Measurements from ENCODE around the gene AOAH. TPM values are rescaled to one million over a fixed set of nuclear protein-coding genes. Genes with fewer than 3 reads are reported as not detected.
"Not testable (repeated sequence)": the region's sequence is repeated elsewhere in the genome, so short reads cannot be mapped to it uniquely, and the experiment has no call there.

The AOAH gene
- total and polyA plus RNA-seq, 11 donors: 0.65 to 42.0 (median 1.8) TPM

- Histone ChIP-seq H3K27me3 (no peaks in the 10 kb centered on the region), H3K4me3 (no peak overlapping the region), H3K36me3 (no peaks in the 10 kb centered on the region), H3K4me1 (peaks cover 0 to 28% (median 0%) of the 10 kb centered on the region in 12 donors), H3K27ac (no peak overlapping the region), H3K9me3 (peaks cover 0 to 11% (median 0%) of the 10 kb centered on the region in 12 donors)
- 90 to 96% (median 92%) methylated on average over 3 of the region's 3 CpGs for WGBS, 4 donors
- no peak for TF ChIP-seq POLR2A (IDR thresholded peaks at IDR 0.05)
- no peak for TF ChIP-seq CTCF (IDR thresholded peaks at IDR 0.05)
- ATAC-seq (no peak), DNase-seq (no peak)
- intact Hi-C loops (cut with DNase I): no loop called here
Measured at GRCh38 chr7:36707465-36707864, 16.8 kb downstream of the AOAH start.

GRCh38 chr7:36703860-36704259 is 20.4 kb downstream of the AOAH start:
- DNase-seq; H3K36me3 ChIP-seq; ATAC-seq; H3K27me3 ChIP-seq; H3K4me3 ChIP-seq; intact Hi-C loops (cut with DNase I); H3K27ac ChIP-seq: not testable (repeated sequence)
- peaks cover 0 to 11% (median 0%) of the 10 kb centered on the region in 12 donors for H3K9me3 ChIP-seq
- peaks cover 0 to 18% (median 0%) of the 10 kb centered on the region in 12 donors for H3K4me1 ChIP-seq
- WGBS, 4 donors: 93 to 98% (median 96%) methylated on average over 5 of the region's 5 CpGs

GRCh38 chr7:36692456-36692855 is 31.8 kb downstream of the AOAH start:
- Histone ChIP-seq H3K9me3 (no peaks in the 10 kb centered on the region), H3K4me3 (no peak overlapping the region), H3K36me3 (peaks cover 0 to 6% (median 0%) of the 10 kb centered on the region in 9 donors), H3K4me1 (peaks cover 0 to 5% (median 0%) of the 10 kb centered on the region in 12 donors), H3K27me3 (no peaks in the 10 kb centered on the region), H3K27ac (no peak overlapping the region)
- ATAC-seq (no peak), DNase-seq (no peak)
- WGBS, 4 donors: 60 to 70% (median 69%) methylated on average over 5 of the region's 5 CpGs
- TF ChIP-seq CTCF (IDR thresholded peaks at IDR 0.05): no peak
- TF ChIP-seq POLR2A (IDR thresholded peaks at IDR 0.05): no peak
- intact Hi-C loops (cut with DNase I): no loop called here

- Histone ChIP-seq H3K27ac (no peak overlapping the region), H3K4me3 (no peak overlapping the region), H3K36me3 (peaks cover 0 to 6% (median 0%) of the 10 kb centered on the region in 9 donors), H3K4me1 (peaks cover 0 to 5% (median 0%) of the 10 kb centered on the region in 12 donors), H3K9me3 (no peaks in the 10 kb centered on the region), H3K27me3 (no peaks in the 10 kb centered on the region)
- DNase-seq (no peak), ATAC-seq (no peak)
- TF ChIP-seq POLR2A (IDR thresholded peaks at IDR 0.05): no peak
- TF ChIP-seq CTCF (IDR thresholded peaks at IDR 0.05): no peak
- WGBS, 4 donors: 65 to 92% (median 74%) methylated on average over 4 of the region's 4 CpGs
- intact Hi-C loops (cut with DNase I): no loop called here
Measured at GRCh38 chr7:36691983-36692382, 32.3 kb downstream of the AOAH start.

Measured in heart left ventricle (tissue), 16 donors.